GM15510 (cell line): ENCODE measurements around the gene PEX6.

Experiments used
- POLR2A ChIP-seq: IDR thresholded peaks from 3 replicates; pipeline ENCODE4 v1.6.1; 2011; ENCODE audit warnings: borderline replicate concordance; ENCODE audit not compliant: insufficient read length; ENCODE audit errors: extremely low read depth

Gene PEX6

DNA sequence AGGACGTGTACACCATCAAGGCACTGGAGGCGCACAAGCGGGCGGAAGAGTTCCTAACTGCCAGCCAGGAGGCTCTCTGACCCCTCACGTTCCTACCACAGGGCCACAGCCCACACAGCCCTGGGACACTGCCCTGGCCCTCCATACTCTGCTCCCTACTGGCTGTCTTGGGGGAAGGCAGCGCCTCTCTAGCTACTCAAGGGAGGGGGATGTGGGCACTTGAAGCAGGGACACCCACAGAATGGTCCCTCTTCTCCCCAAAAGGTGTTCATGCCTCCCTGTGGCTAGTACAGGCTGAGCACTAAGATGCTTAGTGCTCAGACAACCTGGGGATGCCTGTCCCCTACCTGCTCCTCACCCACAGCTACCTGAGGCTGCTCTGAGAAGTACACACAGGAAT is 32.2 kb upstream of the PEX6 start:
- no peak for TF ChIP-seq POLR2A

DNA sequence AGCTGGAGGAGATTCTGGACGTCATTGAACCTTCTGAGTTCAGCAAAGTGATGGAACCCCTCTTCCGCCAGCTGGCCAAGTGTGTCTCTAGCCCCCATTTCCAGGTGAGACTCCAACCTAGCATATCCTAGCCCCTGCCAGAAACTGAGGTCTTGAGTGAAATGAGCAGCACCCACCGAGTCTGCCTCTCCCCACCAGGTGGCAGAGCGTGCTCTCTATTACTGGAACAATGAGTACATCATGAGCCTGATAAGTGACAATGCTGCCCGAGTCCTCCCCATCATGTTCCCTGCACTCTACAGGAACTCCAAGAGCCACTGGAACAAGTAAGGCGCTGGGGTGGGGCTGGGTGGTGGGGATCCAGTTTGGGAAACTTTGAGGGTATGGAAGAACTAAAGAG is 30.1 kb upstream of the PEX6 start:
- TF ChIP-seq POLR2A: no peak

DNA sequence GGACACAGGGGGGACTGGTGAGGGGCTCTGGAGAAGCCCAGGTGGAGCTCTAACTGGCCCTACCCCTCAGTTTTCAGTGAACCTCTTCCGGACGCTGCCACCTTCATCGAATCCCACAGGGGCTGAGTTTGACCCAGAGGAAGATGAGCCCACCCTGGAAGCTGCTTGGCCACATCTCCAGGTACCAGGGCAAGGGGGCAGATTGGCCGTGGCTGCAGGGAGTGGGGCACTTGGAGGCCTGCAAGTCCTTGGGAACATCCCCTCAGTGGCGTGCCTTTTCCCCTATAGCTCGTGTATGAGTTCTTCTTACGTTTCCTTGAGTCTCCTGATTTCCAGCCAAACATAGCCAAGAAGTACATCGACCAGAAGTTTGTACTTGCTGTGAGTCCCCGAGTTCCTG is 28.1 kb upstream of the PEX6 start:
- TF ChIP-seq POLR2A: no peak

DNA sequence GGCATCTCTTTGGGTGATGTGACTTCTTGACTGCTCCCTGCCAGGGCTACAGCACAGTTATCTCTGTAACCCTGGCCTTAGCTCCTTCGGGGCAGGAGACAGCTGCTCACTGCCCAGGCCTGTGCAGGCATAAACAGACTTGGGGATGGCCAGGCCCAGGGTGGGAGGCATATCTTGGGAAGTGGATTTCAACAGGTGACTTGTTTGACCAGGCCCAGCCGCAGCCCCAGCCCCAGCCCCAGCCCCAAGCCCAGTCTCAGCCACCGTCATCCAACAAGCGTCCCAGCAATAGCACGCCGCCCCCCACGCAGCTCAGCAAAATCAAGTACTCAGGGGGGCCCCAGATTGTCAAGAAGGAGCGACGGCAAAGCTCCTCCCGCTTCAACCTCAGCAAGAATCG is 27.3 kb upstream of the PEX6 start:
- no peak for TF ChIP-seq POLR2A

DNA sequence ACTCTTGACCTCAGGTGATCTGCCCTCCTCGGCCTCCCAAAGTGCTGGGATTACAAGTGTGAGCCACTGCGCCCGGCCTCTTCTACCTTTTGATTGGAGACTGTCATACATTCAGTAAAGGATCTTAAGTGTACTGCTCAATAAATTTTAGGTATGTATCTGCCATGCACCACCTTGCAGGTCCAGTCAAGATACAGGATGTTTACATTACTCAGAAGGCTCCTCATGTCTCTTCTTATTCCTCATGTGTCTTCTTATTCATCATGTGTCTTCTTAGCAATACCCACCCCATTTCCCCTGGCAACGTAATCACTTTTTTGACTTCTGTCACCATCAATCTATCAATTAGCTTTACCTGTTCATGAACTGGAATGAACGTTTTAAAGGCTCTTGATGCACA is 26.9 kb upstream of the PEX6 start:
- TF ChIP-seq POLR2A: no peak

DNA sequence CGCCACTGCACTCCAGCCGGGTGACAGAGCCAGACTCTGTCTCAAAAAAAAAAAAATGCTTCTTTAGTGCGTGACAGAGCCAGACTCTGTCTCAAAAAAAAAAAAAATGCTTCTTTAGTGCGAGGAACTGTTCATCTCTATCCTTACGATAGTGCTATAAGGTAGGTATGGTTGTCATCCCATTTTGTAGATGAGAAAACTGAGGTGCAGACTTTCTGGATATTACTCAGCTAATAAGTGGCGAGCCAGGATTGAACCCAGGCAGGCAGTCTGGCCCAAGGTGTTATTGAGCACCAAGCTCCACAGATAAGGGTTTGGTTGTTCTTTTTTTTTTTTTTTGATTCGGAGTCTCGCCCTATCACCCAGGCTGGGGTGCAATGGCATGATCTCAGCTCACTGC is 22.9 kb upstream of the PEX6 start:
- TF ChIP-seq POLR2A: no peak

DNA sequence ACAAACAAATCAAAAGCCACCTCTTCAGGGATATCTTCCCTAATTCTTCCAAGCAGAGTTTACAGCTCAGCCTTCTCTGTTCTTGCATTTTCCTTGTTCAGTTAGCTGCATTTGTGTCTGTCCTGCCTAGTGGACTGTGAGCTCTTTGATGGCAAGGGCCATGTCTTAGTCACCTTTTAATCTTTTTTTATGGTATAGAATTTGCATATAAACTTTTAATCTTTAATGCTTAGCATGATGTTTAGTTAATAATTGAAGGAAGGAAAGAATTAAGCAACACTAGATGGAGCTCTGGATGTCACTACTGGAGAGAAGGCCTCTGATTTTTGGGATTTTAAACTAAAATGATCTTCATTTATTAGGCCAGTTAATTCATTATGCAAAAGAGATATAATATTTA is 17.5 kb upstream of the PEX6 start:
- TF ChIP-seq POLR2A: no peak

DNA sequence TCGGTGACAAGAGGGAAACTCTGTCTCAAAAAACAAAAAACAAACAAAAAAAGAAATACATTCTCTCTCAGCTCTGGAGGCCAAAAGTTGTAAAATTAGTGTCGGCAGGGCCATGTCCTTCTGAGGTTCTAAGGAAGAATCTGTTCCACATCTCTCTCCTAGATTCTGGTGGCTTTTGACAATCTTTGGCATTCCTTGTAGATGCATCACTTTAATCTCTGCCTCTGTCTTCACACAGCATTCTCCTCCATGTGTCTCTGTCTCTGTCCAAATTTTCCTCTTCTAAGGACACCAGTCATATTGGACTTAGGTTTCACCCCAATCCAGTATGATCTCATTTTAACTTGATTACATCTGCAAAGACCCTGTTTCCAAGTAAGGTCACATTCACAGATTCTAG is 14.5 kb upstream of the PEX6 start:
- no peak for TF ChIP-seq POLR2A

DNA sequence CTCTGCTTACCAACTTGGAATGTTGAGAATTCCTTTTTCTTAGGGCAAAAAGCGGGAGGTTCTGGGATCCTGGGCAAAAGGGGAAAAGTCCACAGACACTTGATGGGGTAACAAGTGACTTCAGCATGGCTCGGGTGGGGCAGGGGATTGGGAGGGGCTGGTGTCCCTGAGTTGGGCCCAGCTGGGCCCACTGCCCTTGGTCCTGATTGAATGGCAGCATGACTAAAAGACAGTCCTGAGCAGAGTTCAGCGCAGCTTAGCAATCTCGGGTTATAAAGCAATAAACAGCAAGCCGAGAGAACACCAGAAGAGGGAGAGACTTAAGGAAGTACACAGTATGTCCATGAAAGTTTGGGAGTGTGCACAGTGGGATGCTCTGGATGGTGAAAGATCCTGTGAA is 10.9 kb upstream of the PEX6 start:
- TF ChIP-seq POLR2A: no peak

DNA sequence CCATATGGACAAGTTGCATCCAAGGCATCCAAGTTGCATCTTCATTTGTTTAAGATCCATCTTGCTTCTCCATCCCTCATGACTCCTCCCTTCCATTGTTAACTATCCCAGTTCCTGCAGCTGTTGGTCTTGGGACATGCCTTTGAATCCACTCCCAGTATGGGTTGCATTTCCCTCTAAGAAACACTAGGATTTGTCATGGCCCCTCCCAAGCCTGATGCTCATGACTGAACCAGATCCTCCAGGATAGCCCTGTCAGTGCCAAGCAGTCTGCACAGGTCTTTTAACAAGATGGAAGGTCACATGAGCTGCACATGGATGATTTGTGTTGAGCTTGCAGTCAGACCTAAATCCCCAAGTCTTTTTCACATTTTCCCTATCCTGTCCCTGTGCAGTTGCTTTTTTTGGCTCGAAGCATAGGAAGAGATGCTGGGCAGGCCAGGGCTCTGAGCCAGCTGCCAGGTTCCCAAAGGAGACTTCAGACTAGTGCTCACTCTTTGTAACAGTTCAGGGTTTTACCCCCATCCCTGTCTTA is 9.6 kb upstream of the PEX6 start:
- no peak for TF ChIP-seq POLR2A

DNA sequence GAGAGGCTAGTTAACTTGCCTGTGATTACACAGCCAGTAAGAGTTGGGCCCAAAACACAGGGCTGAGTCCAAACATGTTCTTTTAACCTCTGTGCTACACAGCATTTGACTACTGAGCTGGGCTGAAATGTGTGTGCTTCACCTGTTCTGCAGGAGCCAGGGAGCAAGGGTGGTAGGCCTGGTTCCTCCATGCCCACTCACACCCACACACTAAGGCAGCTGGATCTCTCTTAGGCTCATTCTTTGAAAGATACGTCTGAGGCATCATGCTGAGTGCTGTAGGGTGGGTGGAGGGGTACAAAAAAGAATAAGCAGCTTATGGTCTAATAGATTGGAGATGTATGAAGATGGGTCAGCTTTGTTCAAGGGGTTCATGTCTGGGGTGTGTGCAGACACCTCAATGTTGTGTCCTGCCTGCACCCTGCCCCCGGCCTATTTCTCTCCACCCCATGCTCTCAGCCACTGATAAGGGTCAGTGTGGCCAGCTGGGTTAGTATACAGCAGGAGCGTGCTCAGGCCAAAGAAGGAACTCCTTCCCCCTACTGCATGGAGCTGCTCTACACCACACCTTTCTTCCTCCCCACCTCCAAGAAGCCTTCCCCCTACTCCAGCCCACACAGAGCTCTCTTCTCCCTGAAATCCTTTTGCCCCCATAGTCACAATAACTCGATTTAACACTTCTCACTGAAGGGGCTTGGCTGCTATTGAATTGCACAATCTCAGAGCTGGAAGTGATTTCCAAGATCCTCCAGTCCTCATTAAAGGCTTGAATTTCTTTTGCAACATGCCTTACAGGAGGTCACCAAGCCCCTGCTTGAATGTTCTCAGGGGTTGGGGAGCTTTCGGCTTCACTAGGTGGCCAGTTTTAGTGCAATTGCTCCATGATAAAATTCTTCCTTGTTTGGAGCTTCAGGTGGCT is 8.8 kb upstream of the PEX6 start:
- no peak for TF ChIP-seq POLR2A

DNA sequence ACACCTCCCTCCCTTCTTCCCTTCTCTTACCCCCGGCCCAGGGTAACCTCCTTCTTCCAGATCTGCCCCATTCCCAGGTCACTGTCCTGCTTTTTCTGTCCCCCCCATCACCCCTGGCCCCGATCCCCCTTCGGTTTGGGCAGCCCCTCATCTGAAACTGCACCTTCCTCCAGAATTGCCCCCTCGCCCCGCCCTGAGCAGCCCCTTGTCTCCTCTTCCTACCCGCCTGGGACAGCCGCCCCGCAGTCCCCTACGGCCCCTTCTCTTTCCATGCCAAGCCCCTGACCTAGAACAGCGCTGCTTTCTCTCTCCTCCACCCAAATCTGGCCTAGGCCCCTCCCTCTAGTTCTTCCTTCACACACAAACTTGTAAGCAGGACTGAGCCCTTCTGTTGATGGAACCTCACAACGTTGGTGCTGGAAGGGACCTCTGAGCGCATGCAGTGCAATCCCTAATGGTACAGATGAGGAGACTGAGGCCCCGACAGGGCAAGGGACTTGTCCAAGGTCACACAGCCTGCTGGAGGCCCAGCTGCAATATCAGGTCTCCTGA is 6.0 kb upstream of the PEX6 start:
- no peak for TF ChIP-seq POLR2A

DNA sequence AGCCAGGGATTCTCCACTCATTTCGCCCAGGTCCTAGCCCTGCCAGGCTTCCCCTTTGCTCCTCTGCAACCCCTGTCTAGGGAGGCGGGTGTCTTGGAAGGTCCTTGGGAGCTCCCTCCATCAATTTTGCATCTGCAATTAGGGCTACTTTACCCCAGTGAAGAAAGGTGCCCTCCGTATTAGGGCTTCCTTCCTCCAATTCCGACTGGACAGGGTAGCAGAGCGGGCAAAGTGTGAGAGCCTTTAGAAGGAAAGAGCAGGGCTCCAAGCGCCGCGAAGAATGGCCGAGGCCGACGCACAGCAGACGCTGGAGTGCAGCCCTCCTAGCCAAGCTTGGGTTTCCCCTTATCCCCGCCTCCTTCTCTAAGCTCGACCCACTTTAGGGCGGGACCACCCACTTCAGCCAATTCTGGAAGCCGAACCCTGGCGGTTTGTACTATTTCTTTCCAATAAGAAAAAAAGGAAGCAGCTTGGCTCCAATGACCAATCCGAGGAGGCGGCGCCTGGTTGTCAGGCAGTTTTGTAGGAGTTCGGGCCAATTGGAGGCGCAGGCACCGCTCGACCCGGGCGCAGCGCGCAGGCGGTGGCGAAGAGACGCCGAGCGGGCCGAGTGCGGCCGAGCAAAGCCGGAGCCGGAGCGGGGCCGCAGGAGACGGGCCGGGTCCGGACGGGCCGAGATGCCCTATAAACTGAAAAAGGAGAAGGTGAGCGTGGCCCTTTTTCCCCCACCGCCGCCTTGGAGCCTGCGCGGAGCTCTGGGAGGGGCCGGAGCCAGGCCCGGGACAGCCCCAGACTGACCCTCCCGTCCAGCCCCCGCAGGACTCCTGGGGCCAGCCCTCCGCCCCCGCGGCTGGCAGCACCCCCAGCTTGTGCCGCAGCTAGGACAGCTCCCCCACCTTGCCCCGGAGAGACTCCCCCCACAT is 5.3 kb upstream of the PEX6 start, which contains the start of gene PPP2R5D:
Gene PPP2R5D, plus strand, starts transcription at position 570 of the 923 bp plus-strand sequence. Its CDS starts 108 bp downstream, at position 678.
- peak; percentile 92 for TF ChIP-seq POLR2A

DNA sequence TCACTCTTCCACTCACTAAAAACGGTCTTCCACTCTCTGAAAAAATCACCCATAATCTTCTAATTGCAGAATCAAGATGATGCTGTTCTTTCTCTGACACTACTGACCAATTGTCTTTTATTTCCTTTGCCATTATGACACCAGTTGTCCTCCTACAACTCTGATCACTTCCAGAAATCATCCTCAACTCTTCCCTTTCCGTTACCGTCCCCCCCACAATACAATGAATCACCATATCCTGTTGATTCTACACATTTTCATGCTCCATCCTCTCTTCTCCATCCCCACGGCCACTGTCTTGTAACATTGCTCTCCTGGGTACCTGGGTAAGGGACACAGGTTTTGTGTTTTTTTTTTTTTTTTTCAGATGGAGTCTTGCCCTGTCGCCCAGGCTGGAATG is 2.9 kb upstream of the PEX6 start:
- TF ChIP-seq POLR2A: no peak

DNA sequence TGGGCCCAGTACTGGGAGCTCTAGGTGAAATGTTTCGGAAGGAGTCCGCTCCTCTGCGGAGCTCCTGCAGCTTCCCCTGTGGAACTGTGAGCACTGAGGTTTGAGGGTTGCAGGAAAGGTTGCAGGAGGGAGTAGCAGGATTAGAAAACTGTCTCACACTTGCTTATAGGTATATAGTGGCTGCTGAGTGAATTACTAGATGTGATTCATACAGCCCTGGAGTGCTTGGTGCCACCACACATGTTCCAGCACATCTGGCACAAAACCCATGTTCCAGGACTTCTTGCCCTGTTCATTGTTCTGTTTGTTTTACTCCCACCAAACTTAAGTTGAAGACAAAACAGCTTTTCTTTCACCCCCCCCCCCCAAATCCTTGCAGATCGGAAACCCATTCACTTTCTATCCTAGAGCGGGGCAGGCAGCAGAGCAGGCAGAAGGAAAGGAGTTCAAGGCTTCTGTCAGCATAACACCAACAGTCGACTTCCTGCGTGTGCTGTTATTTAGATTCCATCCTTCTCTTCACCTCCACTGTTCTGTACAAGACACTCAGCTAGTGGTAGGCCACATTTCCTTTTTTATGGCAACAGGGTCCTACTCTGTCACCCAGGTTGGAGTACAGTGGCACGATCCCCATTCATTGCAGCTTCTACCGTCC is 669 bp upstream of the PEX6 start:
- TF ChIP-seq POLR2A: no peak

DNA sequence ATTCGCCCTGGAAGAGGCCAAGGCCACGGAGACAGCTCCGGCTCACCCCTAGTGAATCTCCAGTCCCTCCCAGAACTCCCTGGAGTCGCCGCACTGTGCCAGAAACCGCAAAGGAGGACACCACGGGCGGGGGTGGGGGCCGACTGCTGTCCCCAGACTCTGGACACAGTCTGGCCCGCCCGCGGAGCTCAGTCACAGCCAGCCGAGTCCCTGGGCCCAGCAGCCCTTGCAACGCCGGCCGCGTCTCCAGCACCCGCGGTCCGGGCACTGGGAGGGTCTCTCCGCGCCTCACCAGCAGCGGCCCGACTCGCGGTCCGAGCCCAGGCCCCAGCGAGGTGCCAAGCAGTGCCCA is 518 bp downstream of the PEX6 start:
- no peak for TF ChIP-seq POLR2A
